Measurements from ENCODE around the gene TIAM2.

GRCh38 chr6:154994836-154995253 lies 270 bp upstream of the TIAM2 start:
- no peak for TF ChIP-seq POLR2AphosphoS5 (IDR thresholded peaks at IDR 0.05; ENCODE audit: borderline replicate concordance, low read depth, low read length)
- no peak for TF ChIP-seq EZH2 (IDR thresholded peaks at IDR 0.05)
